Gastrocnemius medialis (tissue), 4 donors: ENCODE data around the gene PARD6G.

Source experiments
- CTCF ChIP-seq, 5 experiments: fragments of 450-650 bp in 3 of 5; fragments of 200-600 bp in 2 of 5; sonication (generic) in 2 of 5; IDR thresholded peaks in 4 of 5; conservative IDR thresholded peaks in 1 of 5; 1 replicate in 4 of 5; 2 replicates in 1 of 5; pipeline ENCODE4 v1.5.1; 2016 to 2019; ENCODE audit warnings: antibody characterized with exemption in 5 of 5, mild to moderate bottlenecking in 3 of 5, moderate library complexity in 3 of 5
- POLR2A ChIP-seq, 2 donors: fragments of 450-650 bp; IDR thresholded peaks; one replicate each; pipeline ENCODE4 v1.6.1; 2017; ENCODE audit warnings: antibody characterized with exemption in 2 of 2, mild to moderate bottlenecking in 2 of 2, moderate library complexity in 2 of 2

GRCh38 chr18:80187956-80188642 is 59.2 kb downstream of the PARD6G start:
- TF ChIP-seq POLR2A (IDR thresholded peaks at IDR 0.05), result no peak
- TF ChIP-seq CTCF (IDR thresholded peaks at IDR 0.05 in 4 of 5, conservative IDR thresholded peaks at IDR 0.05 in 1 of 5), result no peak
